ENCODE results near the gene KRTAP10-11.
A peak's percentile ranks its signal among the peaks of the same experiment; 100 is the strongest.
"Not testable (repeated sequence)": the region's sequence is repeated elsewhere in the genome, so short reads cannot be mapped to it uniquely, and the experiment has no call there.

The KRTAP10-11 gene

GRCh38 chr21:44639331-44639655 lies 6.9 kb upstream of the KRTAP10-11 start:
- DNase-seq (ENCODE audit: low spot score), result no peak

GRCh38 chr21:44640761-44641160 lies 5.5 kb upstream of the KRTAP10-11 start:
- no peak for DNase-seq (ENCODE audit: low spot score)

DNA sequence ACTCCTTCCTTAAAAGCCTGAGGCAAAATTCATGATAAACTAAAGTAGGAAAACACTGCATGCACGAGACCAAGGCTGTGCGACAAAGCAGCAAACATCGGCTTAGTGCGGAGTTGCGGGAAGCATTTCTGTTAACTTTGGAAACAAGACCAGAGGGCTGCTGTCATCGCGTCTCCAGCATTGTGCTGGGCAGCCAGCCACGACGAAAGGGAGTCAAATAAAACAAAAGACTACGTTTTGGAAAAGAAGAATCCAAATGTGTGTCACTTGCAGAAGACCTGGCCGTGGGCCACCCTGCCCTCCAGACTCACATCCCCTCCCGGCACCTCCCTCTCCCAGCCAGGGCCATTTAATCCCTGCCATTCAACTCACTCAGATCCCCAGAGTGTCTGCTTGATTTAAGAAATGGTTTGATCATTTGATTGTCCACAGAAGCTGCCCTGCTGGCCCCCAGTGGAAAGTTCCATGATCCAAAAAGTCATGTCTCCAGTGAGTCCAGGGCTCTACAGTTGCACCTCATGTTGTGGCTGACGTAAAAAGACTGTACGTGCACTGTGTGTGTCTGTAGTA lies 2.4 kb upstream of the KRTAP10-11 start:
- no peak for DNase-seq (ENCODE audit: low spot score)

GRCh38 chr21:44644878-44645277 lies 1.3 kb upstream of the KRTAP10-11 start:
- DNase-seq (ENCODE audit: low spot score), result no peak

DNA sequence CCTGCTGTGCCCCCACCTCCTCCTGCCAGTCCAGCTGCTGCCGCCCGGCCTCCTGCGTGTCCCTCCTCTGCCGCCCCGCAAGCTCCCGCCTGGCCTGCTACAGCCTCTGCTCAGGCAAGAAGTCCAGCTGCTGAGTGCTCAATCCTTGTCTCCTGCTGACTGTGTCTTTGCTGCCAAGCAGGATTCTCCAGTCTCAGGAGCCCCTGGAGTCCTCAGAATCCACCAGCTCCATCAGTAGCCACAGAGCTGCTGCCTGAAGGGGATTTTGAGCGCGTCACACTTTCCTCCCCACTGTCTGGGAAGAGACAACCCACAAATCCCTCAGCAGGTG lies 973 bp downstream of the KRTAP10-11 start:
- DNase-seq (ENCODE audit: low spot score), result no peak

GRCh38 chr21:44648557-44649311 lies 2.5 kb downstream of the KRTAP10-11 start:
- no peak for DNase-seq (ENCODE audit: low spot score)

DNA sequence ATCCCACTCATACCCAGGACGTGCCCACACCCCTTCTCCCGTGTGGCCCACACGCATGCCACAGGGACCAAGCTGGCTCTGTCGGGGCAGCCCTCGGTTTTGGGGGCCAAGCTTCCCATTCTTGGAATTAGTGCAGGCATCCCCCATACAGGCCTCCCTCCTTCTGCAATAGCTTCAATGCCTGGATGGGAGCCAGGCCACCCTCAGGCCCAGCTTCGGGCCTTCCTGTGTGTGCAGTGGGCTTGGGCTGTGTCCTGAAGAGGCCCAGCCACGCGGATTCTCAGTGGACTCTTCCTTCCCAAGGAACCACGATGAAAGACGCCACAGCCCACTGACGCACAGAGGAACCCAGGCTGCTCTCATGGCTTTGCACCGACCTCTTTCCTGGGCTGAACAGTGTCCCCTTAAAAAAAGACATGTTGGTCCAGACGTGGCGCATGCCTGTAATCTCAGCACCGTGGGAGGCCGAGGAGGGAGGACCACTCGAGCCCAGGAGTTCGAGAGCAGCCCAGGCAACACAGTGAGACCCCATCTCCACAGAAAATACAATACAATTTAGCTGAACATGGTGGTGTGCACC lies 3.4 kb downstream of the KRTAP10-11 start:
- DNase-seq (ENCODE audit: low spot score), result no peak

- DNase-seq (ENCODE audit: low spot score), result no peak
Measured at GRCh38 chr21:44650265-44650972, 4.2 kb downstream of the KRTAP10-11 start.

DNA sequence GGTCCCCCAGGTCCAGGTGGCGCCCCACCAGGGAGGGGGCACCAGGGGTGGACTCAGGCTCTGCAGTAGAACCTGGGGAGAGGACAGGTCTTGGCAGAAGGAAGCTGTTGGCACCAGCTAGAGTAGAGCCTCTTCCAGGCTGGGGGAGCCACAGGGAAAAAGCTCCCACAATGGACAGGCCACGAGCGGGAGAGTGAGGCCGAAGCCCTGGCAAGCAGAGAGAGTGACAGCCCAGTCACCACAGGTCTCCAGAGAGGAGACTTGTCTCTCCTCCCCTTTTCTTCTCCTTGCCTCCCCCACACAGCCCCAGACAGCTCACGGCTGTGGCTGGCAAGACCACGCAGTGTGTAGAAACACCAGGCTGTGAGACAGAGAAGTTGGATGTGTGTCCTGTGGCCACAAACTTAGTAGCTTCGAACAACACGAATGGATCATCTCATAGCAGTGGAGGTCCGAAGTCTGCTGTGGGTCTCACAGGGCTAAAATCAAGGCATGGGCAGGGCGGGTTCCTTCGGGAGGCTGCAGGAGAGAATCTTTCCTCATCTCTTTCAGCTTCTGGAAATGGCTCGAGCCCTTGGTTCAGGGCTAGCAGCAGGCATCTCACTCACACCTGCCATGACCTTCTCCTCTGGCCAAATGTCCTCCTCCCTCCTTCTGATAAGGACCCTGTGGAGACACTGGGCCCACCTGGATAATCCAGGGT lies 4.9 kb downstream of the KRTAP10-11 start:
- no peak for DNase-seq (ENCODE audit: low spot score)

DNA sequence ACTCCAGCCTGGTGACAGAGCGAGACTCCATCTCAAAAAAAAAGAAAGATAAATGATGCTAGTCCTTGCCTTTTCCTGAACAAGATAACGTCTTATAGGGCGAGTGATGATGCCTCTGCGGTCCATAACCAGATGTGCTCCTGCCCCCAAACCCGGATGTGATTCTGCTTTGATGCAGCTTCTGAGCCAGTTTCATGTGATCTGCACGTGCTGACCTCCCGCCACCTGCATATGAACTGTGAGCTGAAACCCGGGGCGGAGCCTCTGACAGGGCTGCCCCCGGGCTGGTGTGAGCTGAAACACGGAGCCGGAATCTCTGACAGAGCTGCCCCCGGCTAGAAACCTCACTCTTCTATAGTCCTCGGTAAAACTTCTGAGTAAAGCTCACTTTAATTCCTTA lies 6.9 kb downstream of the KRTAP10-11 start:
- no peak for DNase-seq (ENCODE audit: low spot score)

GRCh38 chr21:44653656-44654575 lies 7.7 kb downstream of the KRTAP10-11 start:
- DNase-seq (ENCODE audit: low spot score), result no peak

- DNase-seq (ENCODE audit: low spot score), result no peak
Measured at GRCh38 chr21:44654576-44655175, 8.5 kb downstream of the KRTAP10-11 start, which contains the start of gene KRTAP12-4. Gene KRTAP12-4, minus strand, starts transcription at chr21:44654659. Its CDS starts 45 bp downstream, at chr21:44654614.

- no peak for DNase-seq (ENCODE audit: low spot score)
Measured at GRCh38 chr21:44656868-44657267, 10.7 kb downstream of the KRTAP10-11 start.

- DNase-seq (ENCODE audit: low spot score), result peak; percentile 46
Measured at GRCh38 chr21:44657635-44658540, 11.7 kb downstream of the KRTAP10-11 start, which contains the start of gene KRTAP12-3. Gene KRTAP12-3, plus strand, starts transcription at chr21:44657932. Its CDS starts 48 bp downstream, at chr21:44657980.

GRCh38 chr21:44658541-44658910 lies 12.3 kb downstream of the KRTAP10-11 start:
- DNase-seq (ENCODE audit: low spot score), result no peak

GRCh38 chr21:44658913-44659595 lies 12.8 kb downstream of the KRTAP10-11 start:
- no peak for DNase-seq (ENCODE audit: low spot score)

DNA sequence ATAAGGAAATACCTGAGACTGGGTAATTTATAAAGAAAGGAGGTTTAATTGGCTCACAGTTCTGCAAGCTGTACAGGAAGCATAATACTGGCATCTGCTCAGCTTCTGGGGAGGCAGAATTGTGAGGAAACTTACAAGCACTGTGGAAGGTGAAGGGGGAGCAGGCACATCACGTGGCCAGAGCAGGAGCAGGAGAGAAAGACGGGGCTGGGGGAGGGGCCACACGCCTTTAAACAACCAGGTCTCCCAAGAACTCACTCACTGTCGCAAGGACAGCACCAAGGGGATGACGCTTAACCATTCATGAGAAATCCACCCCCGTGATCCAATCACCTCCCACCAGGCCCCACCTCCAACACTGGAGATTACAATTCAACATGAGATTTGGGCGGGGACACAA lies 15.4 kb downstream of the KRTAP10-11 start:
- DNase-seq (ENCODE audit: low spot score), result not testable (repeated sequence)

DNA sequence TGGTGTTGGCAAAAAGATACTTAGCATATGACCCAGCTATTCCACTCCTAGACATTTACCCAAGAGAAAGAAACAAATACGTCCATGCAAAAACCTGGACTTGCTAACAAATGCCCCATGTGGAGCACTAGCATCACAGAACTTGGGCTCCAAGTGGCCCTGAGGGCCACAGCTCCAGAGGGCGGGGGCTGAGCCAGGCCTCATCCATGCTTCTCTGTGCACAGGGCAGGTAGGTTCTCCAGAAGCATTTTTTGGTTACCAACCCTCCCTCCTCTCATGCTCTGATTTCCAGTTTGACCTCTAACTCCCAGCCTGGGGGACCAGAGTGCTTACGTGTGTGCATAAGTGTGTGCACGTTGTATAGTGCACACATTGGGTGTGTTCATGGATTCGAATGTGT lies 18.5 kb downstream of the KRTAP10-11 start:
- DNase-seq (ENCODE audit: low spot score), result no peak

All from activated CD4-positive, alpha-beta T cell treated with anti-CD3 and anti-CD28 coated beads, Interleukin-2, Interleukin-4, amounts not matched to agents 100 ng/mL and 50 ng/mL, durations not matched to agents 16 hours and 8 hours (primary cell).